Small intestine (tissue), 7 donors: ENCODE data around the gene ZFP69B. TPM values are rescaled to one million over a fixed set of nuclear protein-coding genes. Genes with fewer than 3 reads are reported as not detected.

Experiments
- DNase-seq, 2 donors: peaks; one replicate each; pipeline versions ENCODE4 v3.0.0 to v3.0.0-alpha.2; 2013
- FAIRE-seq: peaks from 2 replicates; lab custom pipeline; 2012; peaks lifted over from hg19 to GRCh38; lab: Jason Lieb, UNC
- H3K27ac ChIP-seq, 3 donors: one replicate each; pipeline ENCODE4 v1.5.1; 2013; ENCODE audit warnings: low read length in 2 of 3, mild to moderate bottlenecking in 2 of 3, control low read depth in 1 of 3, inconsistent platforms in 1 of 3, low read depth in 1 of 3, moderate library complexity in 1 of 3
- H3K27me3 ChIP-seq, 3 donors: one replicate each; pipeline ENCODE4 v1.6.1; 2013; ENCODE audit warnings: low read length in 3 of 3, inconsistent platforms in 1 of 3; ENCODE audit not compliant: control insufficient read depth in 3 of 3, insufficient read depth in 3 of 3
- H3K36me3 ChIP-seq, 3 donors: one replicate each; pipeline ENCODE4 v1.6.1; 2013; ENCODE audit warnings: low read length in 3 of 3, inconsistent platforms in 1 of 3, low read depth in 1 of 3, mild to moderate bottlenecking in 1 of 3, moderate library complexity in 1 of 3; ENCODE audit not compliant: control insufficient read depth in 3 of 3, insufficient read depth in 2 of 3
- H3K4me1 ChIP-seq, 3 donors: one replicate each; pipeline ENCODE4 v1.6.1; 2013; ENCODE audit warnings: low read length in 2 of 3, inconsistent platforms in 1 of 3, low read depth in 1 of 3, mild to moderate bottlenecking in 1 of 3, moderate library complexity in 1 of 3; ENCODE audit not compliant: control insufficient read depth in 3 of 3, insufficient read depth in 2 of 3
- H3K4me3 ChIP-seq, 3 donors: one replicate each; pipeline ENCODE4 v1.5.1; 2013; ENCODE audit warnings: low read length in 3 of 3, control low read depth in 1 of 3, inconsistent platforms in 1 of 3, low read depth in 1 of 3, mild to moderate bottlenecking in 1 of 3, moderate library complexity in 1 of 3
- H3K9me3 ChIP-seq, 2 donors: one replicate each; pipeline ENCODE4 v1.6.1; 2013; ENCODE audit warnings: low read depth in 1 of 2, low read length in 1 of 2; ENCODE audit not compliant: control insufficient read depth in 2 of 2, insufficient read depth in 1 of 2
- WGBS, 3 donors: extraction: QIAGEN DNeasy Blood & Tissue Kit; methylation state at CpG; one replicate each; pipeline ENCODE4 v1.1.7; 2013; 5-methylcytosine and 5-hydroxymethylcytosine counted together
- polyA plus RNA-seq, 4 donors: library from polyadenylated mRNA; stranded (reverse) in 3 of 4; unstranded in 1 of 4; fragments of 200-250 nt in 3 of 4; fragments of 120-200 nt in 1 of 4; gene quantifications; one replicate each; pipeline versions ENCODE4 v1.2.1 to v1.2.3, GENCODE V29; 2013
- donor health status: healthy with polysubstance abuse.
- donor health status: control.
- donor health status: control.
- donor health status: Bipolar disorder and iron deficiency.
- donor health status: healthy.

ZFP69B gene
- polyA plus RNA-seq, 4 donors: 1.2 to 2.6 TPM; not detected in 2

GRCh38 chr1:40450495-40451237, 390 bp downstream of the ZFP69B start:
- FAIRE-seq (no peak), DNase-seq (peak in 1 of 2 donors; percentile 60)
- Histone ChIP-seq H3K4me3 (peak overlapping the region; percentile 62 to 82 (median 70)), H3K36me3 (peaks cover 0 to 5% (median 0%) of the 10 kb centered on the region in 3 donors), H3K27me3 (no peaks in the 10 kb centered on the region), H3K9me3 (peaks cover 0 to 40% of the 10 kb centered on the region in 2 donors), H3K27ac (peak overlapping the region in 2 of 3 donors; percentile 84 to 87), H3K4me1 (peaks cover 0 to 5% (median 4%) of the 10 kb centered on the region in 3 donors)
- 18 to 43% (median 33%) methylated on average over 22 of the region's 22 CpGs for WGBS, 3 donors

- Histone ChIP-seq H3K9me3 (peaks cover 0 to 42% of the 10 kb centered on the region in 2 donors), H3K27me3 (no peaks in the 10 kb centered on the region), H3K4me3 (no peak overlapping the region), H3K27ac (peak overlapping the region in 1 of 3 donors; percentile 87), H3K4me1 (peaks cover 0 to 5% (median 4%) of the 10 kb centered on the region in 3 donors), H3K36me3 (peaks cover 0 to 5% (median 0%) of the 10 kb centered on the region in 3 donors)
- 73 to 94% (median 85%) methylated on average over 1 of the region's 1 CpG for WGBS, 3 donors
- DNase-seq: no peak
- FAIRE-seq: no peak
Observed at GRCh38 chr1:40451238-40451585, 936 bp downstream of the ZFP69B start.

- peaks cover 0 to 54% of the 10 kb centered on the region in 2 donors for H3K9me3 ChIP-seq
- FAIRE-seq (no peak), DNase-seq (no peak)
- H3K27ac ChIP-seq: no peak overlapping the region
- H3K36me3 ChIP-seq: peaks cover 2 to 11% (median 6%) of the 10 kb centered on the region in 3 donors
- H3K27me3 ChIP-seq: no peaks in the 10 kb centered on the region
- no peak overlapping the region for H3K4me3 ChIP-seq
- 67 to 100% (median 96%) methylated on average over 1 of the region's 1 CpG for WGBS, 3 donors
- peaks cover 0 to 4% (median 2%) of the 10 kb centered on the region in 3 donors for H3K4me1 ChIP-seq
Observed at GRCh38 chr1:40454873-40455272, 4.6 kb downstream of the ZFP69B start.

- 92 to 97% (median 93%) methylated on average over 3 of the region's 3 CpGs for WGBS, 3 donors
- H3K36me3 ChIP-seq: peaks cover 3 to 9% (median 4%) of the 10 kb centered on the region in 3 donors
- DNase-seq (peak in 1 of 2 donors; percentile 22), FAIRE-seq (no peak)
- H3K4me1 ChIP-seq: no peaks in the 10 kb centered on the region
- no peak overlapping the region for H3K4me3 ChIP-seq
- peaks cover 2 to 65% of the 10 kb centered on the region in 2 donors for H3K9me3 ChIP-seq
- H3K27me3 ChIP-seq: peaks cover 0 to 2% (median 0%) of the 10 kb centered on the region in 3 donors
- H3K27ac ChIP-seq: no peak overlapping the region
Observed at GRCh38 chr1:40462956-40463590, 12.8 kb downstream of the ZFP69B start.

GRCh38 chr1:40469327-40469726, 19.1 kb downstream of the ZFP69B start:
- 90 to 99% (median 92%) methylated on average over 2 of the region's 2 CpGs for WGBS, 3 donors
- DNase-seq (no peak), FAIRE-seq (no peak)
- Histone ChIP-seq H3K27me3 (peaks cover 0 to 2% (median 0%) of the 10 kb centered on the region in 3 donors), H3K4me1 (no peaks in the 10 kb centered on the region), H3K9me3 (peaks cover 2 to 51% of the 10 kb centered on the region in 2 donors), H3K36me3 (no peaks in the 10 kb centered on the region), H3K4me3 (no peak overlapping the region), H3K27ac (no peak overlapping the region)

- H3K4me1 ChIP-seq: peaks cover 0 to 2% (median 0%) of the 10 kb centered on the region in 3 donors
- H3K9me3 ChIP-seq: peaks cover 0 to 14% of the 10 kb centered on the region in 2 donors
- no peaks in the 10 kb centered on the region for H3K27me3 ChIP-seq
- WGBS, 3 donors: 96 to 97% (median 96%) methylated on average over 2 of the region's 2 CpGs
- FAIRE-seq (no peak), DNase-seq (no peak)
- H3K36me3 ChIP-seq: no peaks in the 10 kb centered on the region
- H3K4me3 ChIP-seq: no peak overlapping the region
- no peak overlapping the region for H3K27ac ChIP-seq
Observed at GRCh38 chr1:40475268-40475667, 25.0 kb downstream of the ZFP69B start.

- Histone ChIP-seq H3K27me3 (no peaks in the 10 kb centered on the region), H3K36me3 (peaks cover 0 to 2% (median under 1%) of the 10 kb centered on the region in 3 donors), H3K9me3 (peaks cover 0 to 13% of the 10 kb centered on the region in 2 donors), H3K4me3 (peak within 1 kb of the TSS; percentile 85 to 94 (median 90)), H3K27ac (peak within 1 kb of the TSS in 2 of 3 donors; percentile 60 to 84), H3K4me1 (peaks cover 0 to 2% (median 0%) of the 10 kb centered on the region in 3 donors)
- DNase-seq: peak; percentile 56 to 86
- no peak for FAIRE-seq
- 1% methylated on average over 48 to 65 of the region's 65 CpGs for WGBS, 3 donors
Observed at GRCh38 chr1:40476924-40477677, 26.8 kb downstream of the ZFP69B start, which contains the start of gene ZFP69. Gene ZFP69 (plus strand): TSS chr1:40477290. CDS start chr1:40479362, 2,072 bp downstream.

- peaks cover 0 to 13% of the 10 kb centered on the region in 2 donors for H3K9me3 ChIP-seq
- no peaks in the 10 kb centered on the region for H3K27me3 ChIP-seq
- H3K4me3 ChIP-seq: peak overlapping the region; percentile 85 to 94 (median 90)
- DNase-seq (peak in 1 of 2 donors; percentile 28), FAIRE-seq (no peak)
- H3K36me3 ChIP-seq: peaks cover 0 to 2% (median 2%) of the 10 kb centered on the region in 3 donors
- peak overlapping the region in 2 of 3 donors; percentile 45 to 60 for H3K27ac ChIP-seq
- 0 to 3% (median 2%) methylated on average over 17 of the region's 17 CpGs for WGBS, 3 donors
- peaks cover 0 to 2% (median 0%) of the 10 kb centered on the region in 3 donors for H3K4me1 ChIP-seq
Observed at GRCh38 chr1:40477678-40478053, 27.4 kb downstream of the ZFP69B start.
